ENCODE measurements around the gene LPP. TPM values are rescaled to one million over a fixed set of nuclear protein-coding genes. Genes with fewer than 3 reads are reported as not detected.

LPP gene
- total RNA-seq, 1 donor, result 196 TPM

DNA sequence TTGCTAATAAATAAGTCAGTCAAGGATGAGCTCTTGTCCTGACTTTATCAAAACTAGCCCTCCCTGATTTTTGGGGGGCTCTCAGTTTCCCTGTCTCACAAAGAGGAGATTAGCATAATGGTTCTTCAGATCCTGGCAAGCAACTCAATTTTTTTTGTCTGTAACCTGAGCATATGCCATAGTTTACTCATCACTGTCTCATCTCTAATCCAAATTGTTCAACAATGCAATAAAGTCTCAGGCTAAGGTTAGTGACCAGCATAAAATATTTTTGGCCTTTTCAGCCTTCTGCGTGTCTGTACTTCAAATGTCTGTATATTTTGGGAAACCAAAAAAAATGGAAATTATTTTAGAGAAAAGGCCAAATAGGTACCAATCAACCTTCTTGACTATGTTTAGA lies 552.2 kb downstream of the LPP start:
- H3K4me3 ChIP-seq (ENCODE audit: low read depth, low read length), result no peak overlapping the region
- DNase-seq (ENCODE audit: low read depth), result peak; percentile 18
- TF ChIP-seq, protein P1, sequence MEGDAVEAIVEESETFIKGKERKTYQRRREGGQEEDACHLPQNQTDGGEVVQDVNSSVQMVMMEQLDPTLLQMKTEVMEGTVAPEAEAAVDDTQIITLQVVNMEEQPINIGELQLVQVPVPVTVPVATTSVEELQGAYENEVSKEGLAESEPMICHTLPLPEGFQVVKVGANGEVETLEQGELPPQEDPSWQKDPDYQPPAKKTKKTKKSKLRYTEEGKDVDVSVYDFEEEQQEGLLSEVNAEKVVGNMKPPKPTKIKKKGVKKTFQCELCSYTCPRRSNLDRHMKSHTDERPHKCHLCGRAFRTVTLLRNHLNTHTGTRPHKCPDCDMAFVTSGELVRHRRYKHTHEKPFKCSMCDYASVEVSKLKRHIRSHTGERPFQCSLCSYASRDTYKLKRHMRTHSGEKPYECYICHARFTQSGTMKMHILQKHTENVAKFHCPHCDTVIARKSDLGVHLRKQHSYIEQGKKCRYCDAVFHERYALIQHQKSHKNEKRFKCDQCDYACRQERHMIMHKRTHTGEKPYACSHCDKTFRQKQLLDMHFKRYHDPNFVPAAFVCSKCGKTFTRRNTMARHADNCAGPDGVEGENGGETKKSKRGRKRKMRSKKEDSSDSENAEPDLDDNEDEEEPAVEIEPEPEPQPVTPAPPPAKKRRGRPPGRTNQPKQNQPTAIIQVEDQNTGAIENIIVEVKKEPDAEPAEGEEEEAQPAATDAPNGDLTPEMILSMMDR (IDR thresholded peaks at IDR 0.05; ENCODE audit: insufficient read depth, low read depth, low read length), result no peak

DNA sequence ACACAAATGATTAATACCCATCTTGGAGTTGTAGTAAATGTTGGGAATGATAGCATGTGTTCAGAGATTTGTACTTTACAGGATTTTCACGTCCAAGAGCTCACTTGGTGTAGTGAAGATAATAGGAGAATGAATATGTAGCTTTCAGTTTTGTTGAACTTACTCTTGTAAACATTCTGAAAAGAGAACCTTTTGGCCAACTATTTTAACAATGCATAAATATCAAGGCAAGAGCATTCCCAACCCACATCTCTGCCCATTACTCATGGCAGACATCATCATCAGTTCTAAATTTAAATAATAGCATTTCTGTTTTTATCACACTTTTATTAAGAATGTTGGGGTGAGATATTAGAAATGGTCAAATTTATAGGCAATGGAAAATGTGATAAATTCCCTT lies 552.6 kb downstream of the LPP start:
- TF ChIP-seq, protein P1 (IDR thresholded peaks at IDR 0.05; ENCODE audit: insufficient read depth, low read depth, low read length), result no peak
- DNase-seq (ENCODE audit: low read depth), result peak; percentile 7
- no peak overlapping the region for H3K4me3 ChIP-seq (ENCODE audit: low read depth, low read length)

DNA sequence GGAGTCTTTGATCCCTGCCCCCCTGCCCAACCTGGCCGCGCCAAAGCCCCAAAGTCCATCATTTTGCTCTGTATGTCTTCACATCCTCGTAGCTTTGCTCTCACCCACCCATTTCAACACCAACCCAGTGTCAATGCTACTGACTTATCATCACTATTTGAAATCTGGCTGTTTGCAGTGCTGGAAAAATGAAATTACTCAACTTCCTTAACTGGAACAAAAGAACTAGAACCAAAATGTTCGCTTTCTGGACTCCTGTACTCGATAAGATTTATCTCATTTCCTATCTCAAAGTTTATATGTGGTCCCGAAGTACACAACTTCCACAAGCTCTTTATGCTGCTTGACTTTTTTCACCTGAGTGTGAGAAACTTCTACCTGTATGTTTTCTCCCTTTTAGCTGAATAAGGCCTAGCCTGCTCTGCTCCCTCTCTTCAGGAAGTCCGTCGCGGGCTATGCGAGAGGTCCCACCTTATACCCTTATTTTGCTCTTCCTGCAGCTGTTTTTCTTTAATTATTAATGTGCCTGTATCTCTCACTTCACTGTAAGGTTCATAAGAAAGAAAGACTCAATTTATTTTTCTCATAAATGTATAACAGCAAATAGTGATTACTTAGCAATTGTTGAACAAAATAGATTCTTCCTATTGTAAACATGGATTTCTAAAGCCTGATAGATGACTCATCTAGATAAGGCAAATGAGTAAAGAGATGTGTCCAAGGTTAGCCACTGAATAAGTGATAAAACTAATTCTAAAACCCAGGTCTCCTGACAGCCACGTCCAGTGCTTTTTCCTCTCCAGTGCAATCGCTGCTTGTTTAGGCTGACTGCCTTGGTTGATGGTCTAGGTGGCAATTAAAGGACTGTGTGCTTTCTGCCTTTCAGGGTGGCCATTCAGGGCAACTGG lies 553.7 kb downstream of the LPP start:
- TF ChIP-seq, protein P1 (IDR thresholded peaks at IDR 0.05; ENCODE audit: insufficient read depth, low read depth, low read length), result no peak
- DNase-seq (ENCODE audit: low read depth), result peak; percentile 21
- no peak overlapping the region for H3K4me3 ChIP-seq (ENCODE audit: low read depth, low read length)

DNA sequence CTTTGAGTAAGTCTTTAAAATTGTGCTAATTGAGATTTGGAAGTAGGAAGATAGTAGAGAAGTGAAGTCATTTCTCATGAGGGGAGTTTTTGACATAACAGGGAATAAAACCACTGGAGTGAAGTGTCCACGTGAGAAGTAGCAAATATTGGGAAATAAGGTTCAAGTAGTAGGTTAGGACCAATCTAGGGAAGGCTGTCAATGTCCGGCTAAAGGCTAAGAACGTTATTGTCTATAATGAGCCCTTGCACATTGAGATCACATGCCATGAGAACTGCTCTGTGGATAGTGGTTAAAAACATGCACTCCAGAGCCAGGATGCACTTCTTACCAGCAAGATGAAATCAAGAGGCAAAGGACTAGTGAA lies 557.9 kb downstream of the LPP start:
- no peak for DNase-seq (ENCODE audit: low read depth)
- TF ChIP-seq, protein P1 (IDR thresholded peaks at IDR 0.05; ENCODE audit: insufficient read depth, low read depth, low read length), result no peak
- no peak overlapping the region for H3K4me3 ChIP-seq (ENCODE audit: low read depth, low read length)

DNA sequence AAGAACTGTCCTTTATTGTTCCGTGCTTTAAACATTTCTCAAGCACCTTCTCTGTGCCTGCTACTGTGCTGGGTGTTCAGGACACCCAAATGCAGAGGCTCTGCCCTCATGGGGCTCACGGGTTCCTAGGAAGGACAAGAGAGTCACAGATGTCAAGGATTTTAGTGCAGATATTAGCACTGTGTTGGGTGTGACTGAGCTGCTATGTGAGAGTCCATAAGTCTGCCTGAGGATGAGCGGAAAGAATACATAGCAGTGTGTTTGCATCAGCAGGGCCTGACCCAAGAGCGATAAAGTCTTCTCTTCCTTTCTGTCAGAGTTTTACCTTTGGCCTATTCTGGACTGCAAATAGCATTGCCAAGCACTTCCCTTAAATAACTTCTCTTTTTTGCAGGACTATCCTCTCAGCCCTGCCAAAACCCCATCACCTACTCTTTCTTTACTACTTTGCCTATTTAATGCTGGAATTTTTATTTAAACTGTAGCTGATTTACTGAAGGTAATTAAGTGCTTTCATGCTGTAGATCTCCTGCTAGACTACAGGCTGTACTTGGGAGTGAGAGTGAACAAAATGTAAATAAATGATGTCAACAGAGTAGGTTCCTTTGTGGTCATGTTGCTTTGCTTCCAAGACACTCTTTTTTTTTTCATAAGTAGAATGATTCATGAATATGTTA lies 558.4 kb downstream of the LPP start:
- peak; percentile 81 for DNase-seq (ENCODE audit: low read depth)
- TF ChIP-seq, protein P1 (IDR thresholded peaks at IDR 0.05; ENCODE audit: insufficient read depth, low read depth, low read length), result no peak
- no peak overlapping the region for H3K4me3 ChIP-seq (ENCODE audit: low read depth, low read length)

DNA sequence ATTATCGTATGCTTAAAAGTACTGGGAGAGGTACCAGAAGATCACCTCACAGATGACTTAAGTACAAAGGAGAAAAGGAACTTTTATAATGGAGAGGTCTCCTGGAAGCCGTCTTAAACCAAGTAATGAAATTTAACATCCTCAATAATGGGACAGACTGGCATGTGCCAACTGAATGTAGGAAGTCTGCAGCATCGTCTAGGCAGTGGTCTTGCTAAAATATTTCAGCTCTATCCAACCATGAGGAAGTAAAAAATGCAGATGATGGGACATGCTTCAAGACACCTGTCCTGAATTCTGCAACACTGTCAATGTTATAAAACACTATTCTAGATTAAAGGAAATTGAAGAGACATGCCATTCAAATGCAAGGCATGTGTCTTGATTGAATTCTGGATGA lies 559.0 kb downstream of the LPP start:
- H3K4me3 ChIP-seq (ENCODE audit: low read depth, low read length), result no peak overlapping the region
- DNase-seq (ENCODE audit: low read depth), result no peak
- TF ChIP-seq, protein P1 (IDR thresholded peaks at IDR 0.05; ENCODE audit: insufficient read depth, low read depth, low read length), result no peak
